ENCODE measurements around the gene EEF1AKMT1. TPM values are rescaled to one million over a fixed set of nuclear protein-coding genes. Genes with fewer than 3 reads are reported as not detected.

Gene EEF1AKMT1
- total and polyA plus RNA-seq, 9 donors: 9.7 to 20.8 (median 12.8) TPM

DNA sequence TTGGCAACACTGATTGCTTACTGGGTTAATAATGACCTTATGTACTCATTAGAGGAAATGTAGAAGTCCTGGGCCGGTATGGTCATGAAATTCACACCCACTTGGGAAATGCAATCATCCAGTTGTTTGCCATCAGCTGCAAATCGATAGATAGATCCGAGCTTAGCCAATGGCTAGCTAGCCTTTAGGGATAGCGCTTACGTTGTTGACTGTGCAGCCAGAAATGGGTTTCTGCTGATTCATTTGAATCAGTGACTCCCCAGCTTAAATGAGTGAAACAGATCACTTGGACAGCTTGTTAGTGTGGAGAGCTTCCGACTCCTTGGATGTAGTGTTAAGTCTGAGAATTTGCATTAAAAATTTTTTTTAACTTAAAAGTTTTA lies 58.4 kb downstream of the EEF1AKMT1 start:
- peaks cover 11% of the 10 kb centered on the region for H3K4me1 ChIP-seq (ENCODE audit: insufficient read depth)
- H3K9me3 ChIP-seq: no peaks in the 10 kb centered on the region
- no peak for TF ChIP-seq CTCF (IDR thresholded peaks at IDR 0.05)
- TF ChIP-seq POLR2A (IDR thresholded peaks at IDR 0.05): no peak
- no peaks in the 10 kb centered on the region for H3K27me3 ChIP-seq
- no peak for DNase-seq
- H3K27ac ChIP-seq: peak overlapping the region in 1 of 2 donors; percentile 65
- no peak overlapping the region for H3K4me3 ChIP-seq
- intact Hi-C loops (cut with DNase I): loop anchor here in 2 of 4 donors (10.0 kb wide), 2 partner anchors 209 to 221 kb away; no protein-coding TSS in a partner anchor
- no peaks in the 10 kb centered on the region for H3K36me3 ChIP-seq
- WGBS, 3 donors: 76 to 80% (median 78%) methylated on average over 6 of the region's 6 CpGs

GRCh38 chr13:20714563-20715329 lies 59.0 kb downstream of the EEF1AKMT1 start:
- intact Hi-C loops (cut with DNase I): loop anchor here in 3 of 4 donors (5.0 to 10.0 kb wide), 5 partner anchors 113 to 220 kb away; no protein-coding TSS in a partner anchor
- 21 to 27% (median 25%) methylated on average over 9 of the region's 9 CpGs for WGBS, 3 donors
- DNase-seq: peak; percentile 46 to 79 (median 62)
- Histone ChIP-seq H3K27ac (peak overlapping the region in 1 of 2 donors; percentile 65), H3K36me3 (no peaks in the 10 kb centered on the region), H3K27me3 (no peaks in the 10 kb centered on the region), H3K9me3 (no peaks in the 10 kb centered on the region), H3K4me3 (no peak overlapping the region), H3K4me1 (ENCODE audit: insufficient read depth) (peaks cover 11% of the 10 kb centered on the region)
- TF ChIP-seq EP300 (IDR thresholded peaks at IDR 0.05): no peak
- no peak for TF ChIP-seq CTCF (IDR thresholded peaks at IDR 0.05)
- TF ChIP-seq POLR2A (IDR thresholded peaks at IDR 0.05): no peak

- Histone ChIP-seq H3K27ac (peak overlapping the region in 1 of 2 donors; percentile 65), H3K27me3 (no peaks in the 10 kb centered on the region), H3K36me3 (no peaks in the 10 kb centered on the region), H3K4me3 (no peak overlapping the region), H3K9me3 (no peaks in the 10 kb centered on the region), H3K4me1 (ENCODE audit: insufficient read depth) (peaks cover 11% of the 10 kb centered on the region)
- no peak for TF ChIP-seq EP300 (IDR thresholded peaks at IDR 0.05)
- no peak for TF ChIP-seq POLR2A (IDR thresholded peaks at IDR 0.05)
- TF ChIP-seq CTCF (IDR thresholded peaks at IDR 0.05): no peak
- DNase-seq: no peak
- intact Hi-C loops (cut with DNase I): loop anchor here in 3 of 4 donors (5.0 to 10.0 kb wide), 5 partner anchors 113 to 219 kb away; no protein-coding TSS in a partner anchor
- WGBS, 3 donors: 51 to 58% (median 54%) methylated on average over 8 of the region's 8 CpGs
These were observed 59.6 kb downstream of the EEF1AKMT1 start for GRCh38 chr13:20714161-20714560.

DNA sequence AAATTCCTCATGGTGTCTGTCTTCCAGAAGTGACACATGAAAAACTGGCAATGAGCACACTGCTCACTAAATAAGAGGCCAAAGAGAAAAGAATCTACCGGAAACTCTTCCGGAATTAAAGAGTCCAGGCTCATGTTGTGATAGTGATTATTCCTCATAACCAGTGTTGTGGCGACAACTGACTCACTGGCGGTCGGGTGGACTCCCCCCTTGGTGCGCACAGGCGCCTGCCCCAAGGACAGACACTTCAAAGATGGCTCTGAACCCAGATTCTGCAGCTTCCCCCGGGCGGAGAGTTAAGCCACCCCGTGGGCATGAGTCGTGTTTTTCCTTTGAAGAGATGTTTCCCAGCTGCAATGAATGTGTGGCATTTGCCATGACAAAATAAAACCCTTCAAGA lies 60.0 kb downstream of the EEF1AKMT1 start:
- 21 to 41% (median 29%) methylated on average over 11 of the region's 11 CpGs for WGBS, 3 donors
- peaks cover 11% of the 10 kb centered on the region for H3K4me1 ChIP-seq (ENCODE audit: insufficient read depth)
- no peaks in the 10 kb centered on the region for H3K9me3 ChIP-seq
- peak in 1 of 5 donors; percentile 43 for DNase-seq
- no peak for TF ChIP-seq CTCF (IDR thresholded peaks at IDR 0.05)
- no peak for TF ChIP-seq EP300 (IDR thresholded peaks at IDR 0.05)
- TF ChIP-seq POLR2A (IDR thresholded peaks at IDR 0.05): no peak
- H3K36me3 ChIP-seq: no peaks in the 10 kb centered on the region
- H3K27me3 ChIP-seq: no peaks in the 10 kb centered on the region
- H3K27ac ChIP-seq: peak overlapping the region in 1 of 2 donors; percentile 65
- intact Hi-C loops (cut with DNase I): loop anchor here in 3 of 4 donors (5.0 to 10.0 kb wide), 5 partner anchors 114 to 219 kb away; no protein-coding TSS in a partner anchor
- no peak overlapping the region for H3K4me3 ChIP-seq

All from ovary (tissue), 9 donors.